H9 (cell line): ENCODE data around the gene ERMP1. TPM values are rescaled to one million over a fixed set of nuclear protein-coding genes. Genes with fewer than 3 reads are reported as not detected.

Experiments used
- DNase-seq: peaks from one replicate; pipeline ENCODE4 v3.0.0-alpha.2; 2017
- H2AFZ ChIP-seq: one replicate; pipeline ENCODE4 v1.6.1; 2013; ENCODE audit warnings: mild to moderate bottlenecking, low read length, control low read depth, moderate library complexity
- H2AK5ac ChIP-seq: 2 replicates; pipeline ENCODE4 v1.6.1; 2013; ENCODE audit warnings: low read length, control low read depth, mixed read lengths; ENCODE audit not compliant: insufficient read length
- H2BK120ac ChIP-seq: one replicate; pipeline ENCODE4 v1.6.1; 2013; ENCODE audit warnings: low read depth, mild to moderate bottlenecking, low read length, control low read depth, inconsistent platforms; ENCODE audit not compliant: poor library complexity, severe bottlenecking
- H2BK12ac ChIP-seq: 2 replicates; pipeline ENCODE4 v1.6.1; 2013; ENCODE audit warnings: low read length, control low read depth, mixed read lengths, low read depth; ENCODE audit not compliant: insufficient read length
- H2BK15ac ChIP-seq: 2 replicates; pipeline ENCODE4 v1.6.1; 2013; ENCODE audit warnings: low read depth, low read length, control low read depth
- H2BK20ac ChIP-seq: one replicate; pipeline ENCODE4 v1.6.1; 2013; ENCODE audit warnings: low read depth, mild to moderate bottlenecking, low read length, control low read depth, inconsistent platforms; ENCODE audit not compliant: poor library complexity, severe bottlenecking
- H2BK5ac ChIP-seq: 2 replicates; pipeline ENCODE4 v1.6.1; 2013; ENCODE audit warnings: low read length, control low read depth, mixed read lengths; ENCODE audit not compliant: insufficient read length
- H3K14ac ChIP-seq: 2 replicates; pipeline ENCODE4 v1.6.1; 2013; ENCODE audit warnings: low read length, control low read depth; ENCODE audit not compliant: insufficient read depth
- H3K18ac ChIP-seq: 2 replicates; pipeline ENCODE4 v1.6.1; 2013; ENCODE audit warnings: low read depth, mild to moderate bottlenecking, mixed read lengths, low read length, control low read depth; ENCODE audit not compliant: insufficient read length
- H3K23ac ChIP-seq: 2 replicates; pipeline ENCODE4 v1.6.1; 2013; ENCODE audit warnings: low read length, control low read depth, mixed read lengths, low read depth; ENCODE audit not compliant: insufficient read length
- H3K23me2 ChIP-seq: 2 replicates; pipeline ENCODE4 v1.6.1; 2013; ENCODE audit warnings: low read depth, mild to moderate bottlenecking, mixed read lengths, low read length, control low read depth; ENCODE audit not compliant: insufficient read length, poor library complexity, severe bottlenecking
- H3K27ac ChIP-seq: 2 replicates; pipeline ENCODE4 v1.5.1; 2013; ENCODE audit warnings: low read length, control low read depth, mixed read lengths, low read depth; ENCODE audit not compliant: insufficient read length
- H3K27me3 ChIP-seq: 2 replicates; pipeline ENCODE4 v1.6.1; 2013; ENCODE audit warnings: low read length, control low read depth, inconsistent platforms; ENCODE audit not compliant: insufficient read depth
- H3K4ac ChIP-seq: 2 replicates; pipeline ENCODE4 v1.6.1; 2013; ENCODE audit warnings: low read depth, mild to moderate bottlenecking, control low read depth, inconsistent platforms, low read length, moderate library complexity
- H3K4me1 ChIP-seq: 2 replicates; pipeline ENCODE4 v1.6.1; 2013; ENCODE audit warnings: low read length, control low read depth, inconsistent platforms; ENCODE audit not compliant: insufficient read depth
- H3K4me2 ChIP-seq: 2 replicates; pipeline ENCODE4 v1.6.1; 2013; ENCODE audit warnings: low read length, control low read depth, mixed read lengths; ENCODE audit not compliant: insufficient read length, insufficient read depth
- H3K56ac ChIP-seq: 2 replicates; pipeline ENCODE4 v1.6.1; 2013; ENCODE audit warnings: low read depth, mild to moderate bottlenecking, mixed read lengths, low read length, control low read depth; ENCODE audit not compliant: insufficient read length
- H3K79me1 ChIP-seq: 2 replicates; pipeline ENCODE4 v1.6.1; 2013; ENCODE audit warnings: low read depth, mild to moderate bottlenecking, moderate library complexity, low read length, control low read depth, inconsistent platforms; ENCODE audit not compliant: insufficient read depth, poor library complexity, severe bottlenecking
- H3K79me2 ChIP-seq: 2 replicates; pipeline ENCODE4 v1.6.1; 2013; ENCODE audit warnings: low read length, control low read depth, inconsistent platforms; ENCODE audit not compliant: insufficient read depth
- H3K9ac ChIP-seq: 2 replicates; pipeline ENCODE4 v1.6.1; 2013; ENCODE audit warnings: low read length, control low read depth, mixed read lengths; ENCODE audit not compliant: insufficient read length; ENCODE audit errors: extremely low read depth
- H3K9me3 ChIP-seq: one replicate; pipeline ENCODE4 v1.6.1; 2013; ENCODE audit warnings: low read depth, low read length, inconsistent platforms; ENCODE audit not compliant: control insufficient read depth
- H3T11ph ChIP-seq: one replicate; pipeline ENCODE4 v1.6.1; 2013; ENCODE audit warnings: mild to moderate bottlenecking, low read length, control low read depth, inconsistent platforms
- H4K20me1 ChIP-seq: one replicate; pipeline ENCODE4 v1.6.1; 2013; ENCODE audit not compliant: control insufficient read depth, insufficient read length, insufficient read depth
- H4K5ac ChIP-seq: 2 replicates; pipeline ENCODE4 v1.6.1; 2013; ENCODE audit warnings: low read depth, mild to moderate bottlenecking, mixed read lengths, low read length, control low read depth; ENCODE audit not compliant: insufficient read length
- H4K8ac ChIP-seq: replicated peaks from 2 replicates; pipeline ENCODE4 v1.6.1; 2013; ENCODE audit warnings: low read length, control low read depth, mixed read lengths, low read depth; ENCODE audit not compliant: insufficient read length
- H4K91ac ChIP-seq: 2 replicates; pipeline ENCODE4 v1.6.1; 2013; ENCODE audit warnings: low read depth, mild to moderate bottlenecking, moderate library complexity, mixed read lengths, low read length, control low read depth; ENCODE audit not compliant: insufficient read length
- H3K27ac Mint-ChIP-seq, 3 experiments: 2 replicates in 2 of 3; 3 replicates in 1 of 3; pipeline ENCODE4 v1.8.0; 2020 to 2021; ENCODE audit warnings: mixed read lengths in 3 of 3, mild to moderate bottlenecking in 1 of 3, moderate library complexity in 1 of 3
- H3K27me3 Mint-ChIP-seq: 2 replicates; pipeline ENCODE4 v1.8.0; 2021; ENCODE audit warnings: low read depth, mild to moderate bottlenecking, moderate library complexity, mixed read lengths
- H3K36me3 Mint-ChIP-seq, 3 experiments: 2 replicates in 2 of 3; 3 replicates in 1 of 3; pipeline ENCODE4 v1.8.0; 2020 to 2021; ENCODE audit warnings: low read depth in 3 of 3, mixed read lengths in 3 of 3; ENCODE audit not compliant: insufficient read depth in 1 of 3
- H3K4me1 Mint-ChIP-seq, 2 experiments: 2 replicates each; pipeline ENCODE4 v1.8.0; 2020; ENCODE audit warnings: mixed read lengths in 2 of 2
- H3K4me3 Mint-ChIP-seq, 2 experiments: 2 replicates in 1 of 2; 3 replicates in 1 of 2; pipeline ENCODE4 v1.8.0; 2020 to 2021; ENCODE audit warnings: mild to moderate bottlenecking in 2 of 2, mixed read lengths in 2 of 2, moderate library complexity in 1 of 2
- H3K9me3 Mint-ChIP-seq, 2 experiments: 2 replicates in 1 of 2; 3 replicates in 1 of 2; pipeline ENCODE4 v1.8.0; 2020; ENCODE audit warnings: mild to moderate bottlenecking in 2 of 2, mixed read lengths in 2 of 2, moderate library complexity in 1 of 2
- WGBS: extraction: QIAGEN DNeasy Blood & Tissue Kit; methylation state at CpG from one replicate; pipeline ENCODE4 v1.1.7; 2013; ENCODE audit warnings: missing lambda C conversion rate, low lambda C conversion rate, mixed read lengths; ENCODE audit not compliant: insufficient read length; ENCODE audit errors: extremely low coverage; 5-methylcytosine and 5-hydroxymethylcytosine counted together
- total RNA-seq: library from RNA; stranded (reverse); gene quantifications from 2 replicates; pipeline ENCODE4 v1.2.1, GENCODE V29; 2021
- TF ChIP-seq, protein P1 (sequence below): fragments of 200-600 bp; sonication (generic); conservative IDR thresholded peaks from 3 replicates; pipeline ENCODE4 v1.8.0; 2021; ENCODE audit warnings: antibody characterized with exemption, mild to moderate bottlenecking

ERMP1 gene
- total RNA-seq, 1 experiment from 2014 or later = 20.2 TPM

DNA sequence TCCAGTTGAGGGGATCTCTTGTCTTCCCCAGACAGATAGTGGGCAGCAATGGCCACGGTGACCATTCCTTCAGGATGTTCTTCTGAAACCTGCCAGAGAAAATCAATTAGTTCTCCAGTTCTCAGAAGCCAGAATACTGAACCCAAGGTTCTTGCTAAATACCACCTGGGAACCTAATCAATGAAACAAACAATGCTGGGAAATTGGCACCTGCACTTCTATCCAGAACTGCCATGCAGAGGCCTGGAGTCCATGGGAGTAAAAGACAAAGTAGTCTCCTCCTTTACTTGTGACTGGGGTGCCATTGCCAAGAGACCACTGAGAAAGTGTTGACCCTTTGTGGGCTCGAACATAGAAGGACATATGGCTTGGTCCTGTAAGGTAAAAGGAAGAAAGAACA lies 45.7 kb downstream of the ERMP1 start:
- Histone ChIP-seq H3K9ac (no peak overlapping the region), H2AFZ (no peak overlapping the region), H4K5ac (no peak overlapping the region), H2BK5ac (no peak overlapping the region), H3T11ph (no peak overlapping the region), H2BK12ac (no peak overlapping the region), H4K20me1 (no peaks in the 10 kb centered on the region), H2BK20ac (no peak overlapping the region), H2AK5ac (no peak overlapping the region), H3K4ac (no peak overlapping the region), H3K18ac (no peak overlapping the region), H2BK15ac (no peak overlapping the region), H3K4me2 (no peak overlapping the region), H3K79me2 (no peaks in the 10 kb centered on the region), H3K14ac (no peak overlapping the region), H3K27ac (no peak overlapping the region), H2BK120ac (no peak overlapping the region), H3K9me3 (no peaks in the 10 kb centered on the region), H4K8ac (no peak overlapping the region), H3K4me1 (no peaks in the 10 kb centered on the region), H3K23me2 (no peaks in the 10 kb centered on the region), H3K23ac (no peak overlapping the region), H3K56ac (no peak overlapping the region), H4K91ac (no peak overlapping the region), H3K27me3 (no peaks in the 10 kb centered on the region), H3K79me1 (no peaks in the 10 kb centered on the region)
- Mint-ChIP-seq H3K9me3 (peaks cover 13 to 15% of the 10 kb centered on the region in 2 experiments), H3K36me3 (peaks cover 12 to 35% (median 26%) of the 10 kb centered on the region in 3 experiments), H3K27me3 (no peaks in the 10 kb centered on the region; the same call in 1 of the 2 replicates), H3K4me3 (no peak overlapping the region), H3K4me1 (peaks cover 8 to 9% of the 10 kb centered on the region in 2 experiments), H3K27ac (no peak overlapping the region)
- DNase-seq = no peak
- TF ChIP-seq, protein P1, sequence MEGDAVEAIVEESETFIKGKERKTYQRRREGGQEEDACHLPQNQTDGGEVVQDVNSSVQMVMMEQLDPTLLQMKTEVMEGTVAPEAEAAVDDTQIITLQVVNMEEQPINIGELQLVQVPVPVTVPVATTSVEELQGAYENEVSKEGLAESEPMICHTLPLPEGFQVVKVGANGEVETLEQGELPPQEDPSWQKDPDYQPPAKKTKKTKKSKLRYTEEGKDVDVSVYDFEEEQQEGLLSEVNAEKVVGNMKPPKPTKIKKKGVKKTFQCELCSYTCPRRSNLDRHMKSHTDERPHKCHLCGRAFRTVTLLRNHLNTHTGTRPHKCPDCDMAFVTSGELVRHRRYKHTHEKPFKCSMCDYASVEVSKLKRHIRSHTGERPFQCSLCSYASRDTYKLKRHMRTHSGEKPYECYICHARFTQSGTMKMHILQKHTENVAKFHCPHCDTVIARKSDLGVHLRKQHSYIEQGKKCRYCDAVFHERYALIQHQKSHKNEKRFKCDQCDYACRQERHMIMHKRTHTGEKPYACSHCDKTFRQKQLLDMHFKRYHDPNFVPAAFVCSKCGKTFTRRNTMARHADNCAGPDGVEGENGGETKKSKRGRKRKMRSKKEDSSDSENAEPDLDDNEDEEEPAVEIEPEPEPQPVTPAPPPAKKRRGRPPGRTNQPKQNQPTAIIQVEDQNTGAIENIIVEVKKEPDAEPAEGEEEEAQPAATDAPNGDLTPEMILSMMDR = no peak
- no CpG with 5 or more reads among the region's 2 CpGs for WGBS
